Endothelial cell of umbilical vein (primary cell): Measurements from ENCODE around the gene VPS25. TPM values are rescaled to one million over a fixed set of nuclear protein-coding genes. Genes with fewer than 3 reads are reported as not detected.

Source experiments
- BruUV-seq: library from RNA; stranded (reverse); fragments of 400-500 nt; replicated peaks from 2 replicates; lab custom pipeline; 2021; lab: Mats Ljungman, UMichigan
- CTCF ChIA-PET: fragments of 300-600, 350-600 bp; sonication (Branson Sonifier 250); formaldehyde crosslinking; loops from one replicate; lab custom pipeline; 2021; ENCODE audit warnings: antibody characterized with exemption, inconsistent platforms; lab: Charles Lee
- POLR2A ChIA-PET: fragments of 300-600, 350-600 bp; sonication (Branson Sonifier 250); formaldehyde crosslinking; loops from one replicate; lab custom pipeline; 2021; ENCODE audit warnings: antibody characterized with exemption, inconsistent platforms; lab: Charles Lee
- DNase-seq: peaks from one replicate; pipeline ENCODE4 v3.0.0-alpha.2; 2011; ENCODE audit warnings: low read depth, low spot score
- FAIRE-seq: peaks from 2 replicates; lab custom pipeline; 2011; peaks lifted over from hg19 to GRCh38; lab: Jason Lieb, UNC
- H2AFZ ChIP-seq: 2 replicates; pipeline ENCODE4 v1.6.0; 2012; ENCODE audit warnings: low read depth, low read length, control low read depth, inconsistent platforms
- H3K27ac ChIP-seq: 2 replicates; pipeline ENCODE4 v1.5.1; 2011; ENCODE audit warnings: low read depth, mild to moderate bottlenecking, control low read depth, low read length, moderate library complexity; ENCODE audit not compliant: insufficient read depth
- H3K27me3 ChIP-seq, 2 experiments: 2 replicates each; pipeline versions ENCODE4 v1.6.0 to v1.6.1; 2011; ENCODE audit warnings: low read length in 2 of 2, mixed read lengths in 1 of 2; ENCODE audit not compliant: control insufficient read depth in 2 of 2, insufficient read depth in 2 of 2
- H3K36me3 ChIP-seq, 2 experiments: 2 replicates in 1 of 2; 3 replicates in 1 of 2; pipeline ENCODE4 v1.5.1; 2011; ENCODE audit warnings: low read length in 2 of 2, mild to moderate bottlenecking in 1 of 2, moderate library complexity in 1 of 2; ENCODE audit not compliant: control insufficient read depth in 2 of 2, insufficient read depth in 2 of 2; ENCODE audit errors: extremely low read depth in 1 of 2
- H3K4me1 ChIP-seq: 3 replicates; pipeline ENCODE4 v1.5.1; 2011; ENCODE audit warnings: mild to moderate bottlenecking, low read length; ENCODE audit not compliant: control insufficient read depth, insufficient read depth; ENCODE audit errors: extremely low read depth
- H3K4me2 ChIP-seq: 2 replicates; pipeline ENCODE4 v1.6.1; 2011; ENCODE audit warnings: low read length, control low read depth, mixed read lengths; ENCODE audit not compliant: insufficient read depth
- H3K4me3 ChIP-seq, 3 experiments: fragments of 200-600 bp in 1 of 3; sonication (generic), shearing (Covaris generic) in 1 of 3; replicated peaks in 1 of 3; 2 replicates each; pipeline ENCODE4 v1.5.1; 2011 to 2016; ENCODE audit warnings: control low read depth in 3 of 3, low read length in 3 of 3, mild to moderate bottlenecking in 2 of 3, inconsistent platforms in 1 of 3, low read depth in 1 of 3, moderate library complexity in 1 of 3; ENCODE audit not compliant: insufficient read depth in 1 of 3
- H3K79me2 ChIP-seq: 2 replicates; pipeline ENCODE4 v1.6.0; 2012; ENCODE audit warnings: low read length, inconsistent platforms; ENCODE audit not compliant: control insufficient read depth, insufficient read depth
- H3K9ac ChIP-seq: replicated peaks from 2 replicates; pipeline ENCODE3; 2011; ENCODE audit warnings: low read length, control low read depth; ENCODE audit not compliant: insufficient read depth; ENCODE audit errors: extremely low read depth
- H3K9me1 ChIP-seq: replicated peaks from 3 replicates; pipeline ENCODE4 v1.6.0; 2011; ENCODE audit warnings: mild to moderate bottlenecking, low read length; ENCODE audit not compliant: control insufficient read depth, insufficient read depth; ENCODE audit errors: extremely low read depth
- H3K9me3 ChIP-seq: replicated peaks from 2 replicates; pipeline ENCODE4 v1.5.1; 2012; ENCODE audit warnings: low read length, inconsistent platforms; ENCODE audit not compliant: control insufficient read depth, insufficient read depth
- H4K20me1 ChIP-seq: replicated peaks from 2 replicates; pipeline ENCODE3; 2011; ENCODE audit warnings: mild to moderate bottlenecking, low read length; ENCODE audit not compliant: control insufficient read depth, insufficient read depth; ENCODE audit errors: extremely low read depth
- CTCF ChIP-seq, 2 donors: IDR thresholded peaks; 1 replicate in 1 of 2; 2 replicates in 1 of 2; pipeline ENCODE4 v1.5.1; 2011; ENCODE audit warnings: low read length in 2 of 2, mild to moderate bottlenecking in 2 of 2, moderate library complexity in 2 of 2, control low read depth in 1 of 2, inconsistent platforms in 1 of 2, low read depth in 1 of 2; ENCODE audit not compliant: insufficient read depth in 1 of 2; ENCODE audit errors: extremely low read depth in 1 of 2
- EZH2 ChIP-seq: IDR thresholded peaks from 2 replicates; pipeline ENCODE4 v1.6.1; 2012; ENCODE audit warnings: borderline replicate concordance, low read depth, mild to moderate bottlenecking, moderate library complexity, low read length, inconsistent platforms; ENCODE audit not compliant: severe bottlenecking
- FOS ChIP-seq: IDR thresholded peaks from 2 replicates; pipeline ENCODE4 v1.6.1; 2011; ENCODE audit warnings: mild to moderate bottlenecking, low read length, moderate library complexity, borderline replicate concordance; ENCODE audit not compliant: insufficient read depth
- GATA2 ChIP-seq: IDR thresholded peaks from 2 replicates; pipeline ENCODE4 v1.7.0; 2011; ENCODE audit warnings: low read depth, mild to moderate bottlenecking, moderate library complexity, mixed read lengths, low read length; ENCODE audit not compliant: insufficient read length, insufficient read depth
- JUN ChIP-seq: IDR thresholded peaks from 2 replicates; pipeline ENCODE4 v1.6.1; 2011; ENCODE audit warnings: borderline replicate concordance, low read depth; ENCODE audit not compliant: insufficient read length, insufficient read depth
- MAX ChIP-seq: IDR thresholded peaks from 2 replicates; pipeline ENCODE4 v1.6.1; 2011; ENCODE audit not compliant: insufficient read depth, insufficient read length
- MYC ChIP-seq: IDR thresholded peaks from one replicate; pipeline ENCODE4 v1.6.1; 2011; ENCODE audit warnings: mild to moderate bottlenecking, low read depth, low read length
- POLR2A ChIP-seq: IDR thresholded peaks from 2 replicates; pipeline ENCODE4 v1.6.1; 2012; ENCODE audit warnings: low read depth, mild to moderate bottlenecking, control low read depth, low read length
- POLR2AphosphoS5 ChIP-seq: IDR thresholded peaks from 2 replicates; pipeline ENCODE4 v1.6.1; 2012; ENCODE audit warnings: low read depth, mild to moderate bottlenecking, control low read depth, low read length, moderate library complexity; ENCODE audit not compliant: insufficient read depth
- dilution Hi-C: fragments of 300-500 bp; cut with MboI; formaldehyde crosslinking; loops from one replicate; pipeline ENCODE4 v1.15.0; 2019; ENCODE audit warnings: low sequenced_read_pairs; ENCODE audit not compliant: extremely low pct_ligation_motif_present
- intact Hi-C: fragments of 100-400 bp; cut with micrococcal nuclease; formaldehyde crosslinking; loops from one replicate; pipeline ENCODE4 v1.10.0; 2022
- polyA plus RNA-seq, 4 experiments: library from polyadenylated mRNA; depleted of rRNA in 3 of 4; stranded (reverse) in 3 of 4; unstranded in 1 of 4; fragments of >200 nt; gene quantifications; 2 replicates each; pipeline versions ENCODE4 v1.2.1 to v1.2.3, GENCODE V29; 2011 to 2012; ENCODE audit warnings: missing spikeins in 1 of 4
- total RNA-seq: library from RNA; stranded (reverse); gene quantifications from 2 replicates; pipeline ENCODE4 v1.2.3, GENCODE V29; 2021

VPS25 gene
- total and polyA plus RNA-seq, 2 donors (not counting 3 experiments of a cell fraction or from before 2014, with no cell fraction given) = 45.0 to 86.8 TPM

- POLR2A ChIA-PET = no interaction called here
- H3K4me3 ChIP-seq = no peak overlapping the region
- no TSS peak for BruUV-seq
Measured at GRCh38 chr17:42779304-42779935, 6.2 kb downstream of the VPS25 start.

More at GRCh38 chr17:42779304-42779935, 6.2 kb downstream of the VPS25 start:
- Histone ChIP-seq H3K4me2 (no peak overlapping the region), H3K9me1 (no peaks in the 10 kb centered on the region), H3K4me1 (peaks cover 46% of the 10 kb centered on the region), H3K9me3 (no peaks in the 10 kb centered on the region), H3K27me3 (peaks cover 3 to 7% of the 10 kb centered on the region in 2 experiments), H2AFZ (no peak overlapping the region), H3K27ac (no peak overlapping the region), H4K20me1 (no peaks in the 10 kb centered on the region), H3K79me2 (no peaks in the 10 kb centered on the region), H3K9ac (no peak overlapping the region), H3K36me3 (peaks cover 0 to 8% of the 10 kb centered on the region in 2 experiments)
- intact Hi-C loops (no loop called here), dilution Hi-C loops (no loop called here)
- DNase-seq (no peak), FAIRE-seq (peak; percentile 40)
- TF ChIP-seq POLR2A = no peak
- no peak for TF ChIP-seq FOS
- no peak for TF ChIP-seq MAX
- no peak for TF ChIP-seq GATA2
- no peak for TF ChIP-seq JUN
- no peak for TF ChIP-seq CTCF (IDR thresholded peaks at IDR 0.05; ENCODE audit: extremely low read depth in 1 of 2, insufficient read depth in 1 of 2, low read depth in 1 of 2, low read length in 2 of 2)
- no peak for TF ChIP-seq MYC
- TF ChIP-seq EZH2 = no peak
- no peak for TF ChIP-seq POLR2AphosphoS5
- CTCF ChIA-PET = interaction anchor here (4.7 kb wide), 1 partner anchor 16 kb away, joined by 44 read pairs; no protein-coding TSS in a partner anchor
